IMR-90 (cell line): ENCODE results near the gene KCTD16. TPM values are rescaled to one million over a fixed set of nuclear protein-coding genes. Genes with fewer than 3 reads are reported as not detected.

Experiments
- ATAC-seq: fragments of 200-7000 bp; cut with Tn5 transposase; 2 replicates; pipeline ENCODE4 v1.9.1; 2020; ENCODE audit warnings: low read depth, mild to moderate bottlenecking, moderate library complexity
- BruUV-seq: library from RNA; stranded (reverse); fragments of 400-500 nt; replicated peaks from 2 replicates; lab custom pipeline; 2021; lab: Mats Ljungman, UMichigan
- CTCF ChIA-PET: fragments of 300-600 bp; formaldehyde crosslinking; extraction: SDS; loops from one replicate; lab custom pipeline; 2021; ENCODE audit warnings: antibody characterized with exemption; lab: Yijun Ruan, JAX
- POLR2A ChIA-PET: fragments of 300-600 bp; sonication (Branson Sonifier 250); formaldehyde crosslinking; loops from one replicate; lab custom pipeline; 2022; ENCODE audit warnings: antibody characterized with exemption; ENCODE audit not compliant: unreplicated experiment; lab: Charles Lee
- DNase-seq: peaks from one replicate; pipeline ENCODE4 v3.0.0; 2013
- H2AFZ ChIP-seq: replicated peaks from 2 replicates; pipeline ENCODE3; 2013; ENCODE audit warnings: low read length, mild to moderate bottlenecking; ENCODE audit not compliant: poor library complexity
- H2AK5ac ChIP-seq: 2 replicates; pipeline ENCODE4 v1.6.1; 2013; ENCODE audit warnings: low read depth, low read length, inconsistent platforms
- H2AK9ac ChIP-seq: replicated peaks from 2 replicates; pipeline ENCODE3; 2013; ENCODE audit warnings: mild to moderate bottlenecking, low read depth, low read length, moderate library complexity; ENCODE audit not compliant: poor library complexity
- H2BK120ac ChIP-seq: 2 replicates; pipeline ENCODE4 v1.6.1; 2013; ENCODE audit warnings: low read depth, low read length, inconsistent platforms
- H2BK15ac ChIP-seq: 3 replicates; pipeline ENCODE4 v1.6.1; 2013; ENCODE audit warnings: low read depth, low read length, inconsistent platforms
- H2BK20ac ChIP-seq: 2 replicates; pipeline ENCODE4 v1.6.1; 2013; ENCODE audit warnings: low read depth, mild to moderate bottlenecking, inconsistent platforms, low read length, moderate library complexity
- H2BK5ac ChIP-seq: 2 replicates; pipeline ENCODE4 v1.6.1; 2013; ENCODE audit warnings: mild to moderate bottlenecking, low read depth, low read length, inconsistent platforms; ENCODE audit not compliant: poor library complexity, severe bottlenecking
- H3K14ac ChIP-seq: replicated peaks from 2 replicates; pipeline ENCODE4 v1.6.1; 2013; ENCODE audit warnings: low read depth, low read length, inconsistent platforms
- H3K18ac ChIP-seq: 2 replicates; pipeline ENCODE4 v1.6.1; 2013; ENCODE audit warnings: low read depth, low read length, control low read depth
- H3K23ac ChIP-seq: 2 replicates; pipeline ENCODE4 v1.6.1; 2013; ENCODE audit warnings: low read depth, low read length, inconsistent platforms
- H3K27ac ChIP-seq: 2 replicates; pipeline ENCODE4 v1.5.1; 2013; ENCODE audit warnings: mild to moderate bottlenecking, control low read depth, low read length; ENCODE audit not compliant: insufficient read depth
- H3K27me3 ChIP-seq: 2 replicates; pipeline ENCODE4 v1.6.1; 2013; ENCODE audit warnings: low read length; ENCODE audit not compliant: control insufficient read depth, insufficient read depth
- H3K36me3 ChIP-seq: 2 replicates; pipeline ENCODE4 v1.6.1; 2013; ENCODE audit warnings: low read length, mixed read lengths; ENCODE audit not compliant: control insufficient read depth, insufficient read depth
- H3K4ac ChIP-seq: 2 replicates; pipeline ENCODE4 v1.6.1; 2013; ENCODE audit warnings: low read depth, low read length, inconsistent platforms
- H3K4me1 ChIP-seq: 2 replicates; pipeline ENCODE4 v1.6.1; 2013; ENCODE audit warnings: low read length, mixed read lengths; ENCODE audit not compliant: control insufficient read depth, insufficient read depth
- H3K4me2 ChIP-seq: 2 replicates; pipeline ENCODE4 v1.6.1; 2013; ENCODE audit warnings: low read depth, mild to moderate bottlenecking, control low read depth, low read length, moderate library complexity
- H3K4me3 ChIP-seq: 2 replicates; pipeline ENCODE4 v1.5.1; 2013; ENCODE audit warnings: low read depth, mild to moderate bottlenecking, control low read depth, low read length, moderate library complexity; ENCODE audit not compliant: insufficient read depth
- H3K56ac ChIP-seq: 2 replicates; pipeline ENCODE4 v1.6.1; 2013; ENCODE audit warnings: low read length, inconsistent platforms; ENCODE audit not compliant: insufficient read depth; ENCODE audit errors: extremely low read depth
- H3K79me1 ChIP-seq, 2 experiments: 2 replicates each; pipeline ENCODE4 v1.6.1; 2013; ENCODE audit warnings: low read length in 2 of 2, inconsistent platforms in 1 of 2, low read depth in 1 of 2
- H3K9ac ChIP-seq: 2 replicates; pipeline ENCODE4 v1.6.1; 2013; ENCODE audit warnings: low read depth, low read length, control low read depth
- H3K9me1 ChIP-seq: 2 replicates; pipeline ENCODE4 v1.6.1; 2013; ENCODE audit warnings: low read length, inconsistent platforms; ENCODE audit not compliant: insufficient read depth
- H3K9me3 ChIP-seq: 2 replicates; pipeline ENCODE4 v1.6.1; 2013; ENCODE audit warnings: low read length; ENCODE audit not compliant: control insufficient read depth, insufficient read depth
- H4K20me1 ChIP-seq: 2 replicates; pipeline ENCODE4 v1.6.1; 2013; ENCODE audit warnings: low read length, inconsistent platforms; ENCODE audit not compliant: insufficient read depth
- H4K5ac ChIP-seq: 2 replicates; pipeline ENCODE4 v1.6.1; 2013; ENCODE audit warnings: mild to moderate bottlenecking, low read depth, low read length, control low read depth
- H4K8ac ChIP-seq, 2 experiments: 2 replicates each; pipeline ENCODE4 v1.6.1; 2013; ENCODE audit warnings: low read depth in 2 of 2, low read length in 2 of 2, control low read depth in 1 of 2, inconsistent platforms in 1 of 2
- H4K91ac ChIP-seq: 2 replicates; pipeline ENCODE4 v1.6.1; 2013; ENCODE audit warnings: low read depth, low read length, inconsistent platforms; ENCODE audit not compliant: insufficient read depth
- CEBPB ChIP-seq: IDR thresholded peaks from 2 replicates; pipeline ENCODE4 v1.6.1; 2012; ENCODE audit warnings: low read depth, low read length, improper control_type of control experiment
- CHD1 ChIP-seq: IDR thresholded peaks from 2 replicates; pipeline ENCODE4 v1.6.1; 2012; ENCODE audit warnings: low read depth, low read length, improper control_type of control experiment
- NFE2L2 ChIP-seq: fragments of 150-350 bp; IDR thresholded peaks from 2 replicates; pipeline ENCODE4 v1.6.1; 2016; ENCODE audit warnings: low read depth, mild to moderate bottlenecking, low read length
- RAD21 ChIP-seq: IDR thresholded peaks from 2 replicates; pipeline ENCODE4 v1.6.1; 2012; ENCODE audit warnings: low read length, improper control_type of control experiment
- dilution Hi-C: fragments of 300-500 bp; cut with HindIII; formaldehyde crosslinking; loops from one replicate; pipeline ENCODE4 v1.14.3; 2018; ENCODE audit warnings: low sequenced_read_pairs; ENCODE audit not compliant: unreplicated experiment
- in situ Hi-C: fragments of 300-500 bp; cut with MboI; formaldehyde crosslinking; loops from 3 replicates; pipeline ENCODE4 v1.14.3; 2019; ENCODE audit warnings: low sequenced_read_pairs, inconsistent platforms, mixed read lengths
- intact Hi-C: fragments of 100-400 bp; cut with micrococcal nuclease; formaldehyde crosslinking; loops from 2 replicates; pipeline ENCODE4 v1.10.0; 2022
- polyA plus RNA-seq, 3 experiments: library from polyadenylated mRNA; depleted of rRNA; stranded (reverse); fragments of >200 nt; gene quantifications; 2 replicates each; pipeline ENCODE4 v1.2.3, GENCODE V29; 2012; ENCODE audit warnings: low replicate concordance in 1 of 3
- total RNA-seq: library from RNA; depleted of rRNA; stranded (reverse); fragments of >200 nt; gene quantifications from 2 replicates; pipeline ENCODE4 v1.2.3, GENCODE V29; 2012

The KCTD16 gene
- total and polyA plus RNA-seq, 2 of the 4 experiments (the other 2 are of a cell fraction): 0.43 to 1.1 TPM

GRCh38 chr5:144331361-144331760 is 160.7 kb downstream of the KCTD16 start:
- H3K23ac ChIP-seq: no peak overlapping the region
- CTCF ChIA-PET: interaction anchor here (0.5 kb wide), 1 partner anchor 57 kb away, joined by 4 read pairs; no protein-coding TSS in a partner anchor
- H3K9me1 ChIP-seq: no peaks in the 10 kb centered on the region
- H3K4me1 ChIP-seq: no peaks in the 10 kb centered on the region
- intact Hi-C loops: no loop called here
- no TSS peak for BruUV-seq
- dilution Hi-C loops: no loop called here
- H2BK5ac ChIP-seq: no peak overlapping the region
- no peak overlapping the region for H3K56ac ChIP-seq
- no peak overlapping the region for H4K5ac ChIP-seq
- no peaks in the 10 kb centered on the region for H3K9me3 ChIP-seq
- H2AK9ac ChIP-seq: no peak overlapping the region
- H3K14ac ChIP-seq: no peak overlapping the region
- no peak overlapping the region for H2AK5ac ChIP-seq
- H3K9ac ChIP-seq: no peak overlapping the region
- no peak overlapping the region for H4K91ac ChIP-seq
- no peak overlapping the region for H4K8ac ChIP-seq
- ATAC-seq (no peak), DNase-seq (no peak)
- in situ Hi-C loops: no loop called here
- no peak overlapping the region for H3K4me2 ChIP-seq
- no peaks in the 10 kb centered on the region for H3K27me3 ChIP-seq
- H2BK15ac ChIP-seq: no peak overlapping the region
- no peaks in the 10 kb centered on the region for H4K20me1 ChIP-seq
- no peak overlapping the region for H3K4me3 ChIP-seq
- H3K18ac ChIP-seq: no peak overlapping the region
- no peak overlapping the region for H3K27ac ChIP-seq
- POLR2A ChIA-PET: no interaction called here
- no peak overlapping the region for H2AFZ ChIP-seq
- H3K4ac ChIP-seq: no peak overlapping the region
- TF ChIP-seq NFE2L2 (no peak), CEBPB (no peak), RAD21 (no peak), CHD1 (no peak)
- no peak overlapping the region for H2BK20ac ChIP-seq
- H2BK120ac ChIP-seq: no peak overlapping the region
- no peaks in the 10 kb centered on the region for H3K36me3 ChIP-seq
- no peaks in the 10 kb centered on the region for H3K79me1 ChIP-seq
